Thyroid gland (tissue), 4 donors: ENCODE results near the gene POLDIP3. TPM values are rescaled to one million over a fixed set of nuclear protein-coding genes. Genes with fewer than 3 reads are reported as not detected.
"Not testable (repeated sequence)": the region's sequence is repeated elsewhere in the genome, so short reads cannot be mapped to it uniquely, and the experiment has no call there.

ENCODE experiments used
- DNase-seq, 2 donors: peaks; one replicate each; pipeline ENCODE4 v3.0.0-alpha.2; 2019
- H3K27ac ChIP-seq, 3 donors: fragments of 200-600 bp; sonication (generic); 1 replicate in 2 of 3; 2 replicates in 1 of 3; pipeline ENCODE4 v1.5.1; 2016 to 2019; ENCODE audit warnings: mild to moderate bottlenecking in 1 of 3, moderate library complexity in 1 of 3
- H3K27me3 ChIP-seq: fragments of 200-600 bp; sonication (generic); one replicate; pipeline ENCODE4 v1.5.1; 2019
- H3K36me3 ChIP-seq, 2 donors: fragments of 200-600 bp; sonication (generic); one replicate each; pipeline ENCODE4 v1.5.1; 2016 to 2019
- H3K4me1 ChIP-seq, 2 donors: fragments of 200-600 bp; sonication (generic); one replicate each; pipeline ENCODE4 v1.5.1; 2017 to 2019
- H3K4me3 ChIP-seq, 3 donors: fragments of 200-600 bp; sonication (generic); replicated peaks in 1 of 3; 1 replicate in 2 of 3; 2 replicates in 1 of 3; pipeline ENCODE4 v1.5.1; 2016; ENCODE audit warnings: mild to moderate bottlenecking in 1 of 3
- H3K9me3 ChIP-seq: fragments of 200-600 bp; sonication (generic); one replicate; pipeline ENCODE4 v1.5.1; 2017
- CTCF ChIP-seq, 6 experiments: fragments of 200-600 bp in 3 of 6; fragments of 450-650 bp in 3 of 6; sonication (generic) in 3 of 6; IDR thresholded peaks; one replicate each; pipeline ENCODE4 v1.5.1; 2016 to 2019; ENCODE audit warnings: antibody characterized with exemption in 6 of 6, mild to moderate bottlenecking in 2 of 6, inconsistent platforms in 1 of 6, moderate library complexity in 1 of 6
- POLR2A ChIP-seq, 2 donors: fragments of 450-650 bp; IDR thresholded peaks; one replicate each; pipeline ENCODE4 v1.6.1; 2017; ENCODE audit warnings: antibody characterized with exemption in 2 of 2, mild to moderate bottlenecking in 2 of 2, moderate library complexity in 1 of 2
- WGBS, 2 donors: methylation state at CpG; one replicate each; pipeline ENCODE4 v1.1.5; 2017; 5-methylcytosine and 5-hydroxymethylcytosine counted together
- intact Hi-C: fragments of 100-400 bp; cut with DNase I; formaldehyde crosslinking; loops from one replicate; pipeline ENCODE4 v1.15.1; 2023
- total RNA-seq, 4 donors: library from RNA; depleted of rRNA; stranded (reverse); fragments of >200 nt; gene quantifications; one replicate each; pipeline ENCODE4 v1.2.3, GENCODE V29; 2016

Gene POLDIP3
- total RNA-seq, 4 donors from 2014 or later, result 46.1 to 55.4 (median 49.8) TPM

GRCh38 chr22:42585096-42585495 lies 29.6 kb downstream of the POLDIP3 start:
- Histone ChIP-seq H3K4me3 (no peak overlapping the region), H3K27me3 (no peaks in the 10 kb centered on the region), H3K27ac (no peak overlapping the region), H3K36me3 (peaks cover 36 to 40% of the 10 kb centered on the region in 2 donors), H3K9me3 (no peaks in the 10 kb centered on the region), H3K4me1 (peaks cover 0 to 8% of the 10 kb centered on the region in 2 donors)
- 84 to 86% methylated on average over 7 to 8 of the region's 8 CpGs for WGBS, 2 donors
- no peak for TF ChIP-seq POLR2A (IDR thresholded peaks at IDR 0.05)
- intact Hi-C loops, result no loop called here
- DNase-seq, result no peak

- H3K4me1 ChIP-seq, result peaks cover 0 to 8% of the 10 kb centered on the region in 2 donors
- TF ChIP-seq CTCF (IDR thresholded peaks at IDR 0.05), result peak in 2 of 6 experiments; percentile 13 to 17
- TF ChIP-seq POLR2A (IDR thresholded peaks at IDR 0.05), result no peak
- peak; percentile 50 to 51 for DNase-seq
- H3K36me3 ChIP-seq, result peaks cover 36 to 40% of the 10 kb centered on the region in 2 donors
- intact Hi-C loops, result no loop called here
- H3K27ac ChIP-seq, result no peak overlapping the region
- H3K9me3 ChIP-seq, result no peaks in the 10 kb centered on the region
- no peaks in the 10 kb centered on the region for H3K27me3 ChIP-seq
- WGBS, 2 donors, result 87 to 90% methylated on average over 3 to 4 of the region's 4 CpGs
- H3K4me3 ChIP-seq, result no peak overlapping the region
Measured at GRCh38 chr22:42584364-42584940, 30.2 kb downstream of the POLDIP3 start.

- no peak for DNase-seq
- Histone ChIP-seq H3K27ac (no peak overlapping the region), H3K9me3 (no peaks in the 10 kb centered on the region), H3K4me1 (peaks cover 0 to 8% of the 10 kb centered on the region in 2 donors), H3K4me3 (no peak overlapping the region), H3K27me3 (no peaks in the 10 kb centered on the region), H3K36me3 (peaks cover 39 to 45% of the 10 kb centered on the region in 2 donors)
- TF ChIP-seq CTCF (IDR thresholded peaks at IDR 0.05) (no peak), POLR2A (IDR thresholded peaks at IDR 0.05) (no peak)
- intact Hi-C loops, result no loop called here
- 91 to 100% methylated on average over 1 of the region's 1 CpG for WGBS, 2 donors
Measured at GRCh38 chr22:42582987-42583386, 31.7 kb downstream of the POLDIP3 start.

- H3K27ac ChIP-seq, result peak overlapping the region in 1 of 3 donors; percentile 80
- peaks cover 39 to 41% of the 10 kb centered on the region in 2 donors for H3K36me3 ChIP-seq
- WGBS, 2 donors, result 15 to 63% methylated on average over 6 to 25 of the region's 64 CpGs
- peak overlapping the region; percentile 41 to 53 (median 47) for H3K4me3 ChIP-seq
- no peak for TF ChIP-seq CTCF (IDR thresholded peaks at IDR 0.05)
- peak in 1 of 2 donors; percentile 47 for TF ChIP-seq POLR2A (IDR thresholded peaks at IDR 0.05)
- peaks cover 0 to 8% of the 10 kb centered on the region in 2 donors for H3K4me1 ChIP-seq
- intact Hi-C loops, result no loop called here
- H3K27me3 ChIP-seq, result no peaks in the 10 kb centered on the region
- no peaks in the 10 kb centered on the region for H3K9me3 ChIP-seq
- peak; percentile 80 to 82 for DNase-seq
Measured at GRCh38 chr22:42581762-42582716, 32.6 kb downstream of the POLDIP3 start.

- DNase-seq, H3K27me3 ChIP-seq, H3K4me1 ChIP-seq, intact Hi-C loops, H3K9me3 ChIP-seq: not testable (repeated sequence)
- Histone ChIP-seq H3K36me3 (peaks cover 32 to 33% of the 10 kb centered on the region in 2 donors), H3K4me3 (peak overlapping the region; percentile 41 to 53 (median 47)), H3K27ac (peak overlapping the region in 1 of 3 donors; percentile 80)
- 1 to 4% methylated on average over 11 to 12 of the region's 22 CpGs for WGBS, 2 donors
Measured at GRCh38 chr22:42581194-42581761, 33.4 kb downstream of the POLDIP3 start.

- H3K27ac ChIP-seq, H3K4me3 ChIP-seq, H3K9me3 ChIP-seq, H3K4me1 ChIP-seq, DNase-seq, intact Hi-C loops, H3K27me3 ChIP-seq: not testable (repeated sequence)
- 90 to 100% methylated on average over 2 to 3 of the region's 4 CpGs for WGBS, 2 donors
- H3K36me3 ChIP-seq, result peaks cover 19 to 21% of the 10 kb centered on the region in 2 donors
Measured at GRCh38 chr22:42580040-42580439, 34.6 kb downstream of the POLDIP3 start.
